Renal pelvis (tissue), 12 donors: Measurements from ENCODE around the gene NAP1L4. TPM values are rescaled to one million over a fixed set of nuclear protein-coding genes. Genes with fewer than 3 reads are reported as not detected.

ENCODE experiments used
- DNase-seq: peaks from one replicate; pipeline ENCODE4 v3.0.0-alpha.2; 2013
- long read RNA-seq, 16 experiments: transcript quantifications; one replicate each; lab custom pipeline, GENCODE V29; 2026
- polyA plus RNA-seq, 3 donors: library from polyadenylated mRNA; unstranded; fragments of 120-200 nt; gene quantifications; one replicate each; pipeline ENCODE4 v1.2.1, GENCODE V29; 2013; ENCODE audit not compliant: insufficient read length in 3 of 3

NAP1L4 gene, protein sequence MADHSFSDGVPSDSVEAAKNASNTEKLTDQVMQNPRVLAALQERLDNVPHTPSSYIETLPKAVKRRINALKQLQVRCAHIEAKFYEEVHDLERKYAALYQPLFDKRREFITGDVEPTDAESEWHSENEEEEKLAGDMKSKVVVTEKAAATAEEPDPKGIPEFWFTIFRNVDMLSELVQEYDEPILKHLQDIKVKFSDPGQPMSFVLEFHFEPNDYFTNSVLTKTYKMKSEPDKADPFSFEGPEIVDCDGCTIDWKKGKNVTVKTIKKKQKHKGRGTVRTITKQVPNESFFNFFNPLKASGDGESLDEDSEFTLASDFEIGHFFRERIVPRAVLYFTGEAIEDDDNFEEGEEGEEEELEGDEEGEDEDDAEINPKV
- polyA plus RNA-seq = 100 to 1,000 TPM; 175 to 224 (median 186) TPM
- long read RNA-seq, donor 1, partial matches to known transcripts = 5 of 14 reads
- long read RNA-seq, donor 1, other reads (novel, unspliced or antisense) = 0 of 14 reads
- long read RNA-seq, donor 2, transcript NAP1L4-222 (15 exons, 2,479 nt) = major isoform, 10 of 30 reads
- long read RNA-seq, donor 2, transcript NAP1L4-201 (16 exons, 2,511 nt) = minor isoform, 7 of 30 reads
- long read RNA-seq, donor 2, partial matches to known transcripts = 10 of 30 reads
- long read RNA-seq, donor 2, other reads (novel, unspliced or antisense) = 0 of 30 reads
- long read RNA-seq, donor 3, transcript NAP1L4-222 (15 exons, 2,479 nt) = major isoform, 6 of 17 reads
- long read RNA-seq, donor 3, partial matches to known transcripts = 6 of 17 reads
- long read RNA-seq, donor 3, other reads (novel, unspliced or antisense) = 0 of 17 reads
- long read RNA-seq, donor 4, transcript NAP1L4-222 (15 exons, 2,479 nt) = major isoform, 14 of 30 reads
- long read RNA-seq, donor 4, transcript NAP1L4-201 (16 exons, 2,511 nt) = minor isoform, 7 of 30 reads
- long read RNA-seq, donor 4, partial matches to known transcripts = 7 of 30 reads
- long read RNA-seq, donor 4, other reads (novel, unspliced or antisense) = 0 of 30 reads
- long read RNA-seq, donor 5, transcript NAP1L4-201 (16 exons, 2,511 nt) = major isoform, 5 of 11 reads
- long read RNA-seq, donor 5, partial matches to known transcripts = 0 of 11 reads
- long read RNA-seq, donor 5, other reads (novel, unspliced or antisense) = 0 of 11 reads
- long read RNA-seq, donor 6, transcript NAP1L4-222 (15 exons, 2,479 nt) = major isoform, 11 of 30 reads
- long read RNA-seq, donor 6, partial matches to known transcripts = 15 of 30 reads
- long read RNA-seq, donor 6, other reads (novel, unspliced or antisense) = 0 of 30 reads
- long read RNA-seq, donor 7, transcript NAP1L4-201 (16 exons, 2,511 nt) = minor isoform, 5 of 47 reads
- long read RNA-seq, donor 7, transcript NAP1L4-222 (15 exons, 2,479 nt) = major isoform, 11 of 47 reads
- long read RNA-seq, donor 7, partial matches to known transcripts = 28 of 47 reads
- long read RNA-seq, donor 7, other reads (novel, unspliced or antisense) = 0 of 47 reads
- long read RNA-seq, donor 8, transcript NAP1L4-222 (15 exons, 2,479 nt) = major isoform, 6 of 7 reads
- long read RNA-seq, donor 8, partial matches to known transcripts = 0 of 7 reads
- long read RNA-seq, donor 8, other reads (novel, unspliced or antisense) = 0 of 7 reads
- long read RNA-seq, donor 9, transcript NAP1L4-222 (15 exons, 2,479 nt) = major isoform, 18 of 49 reads
- long read RNA-seq, donor 9, partial matches to known transcripts = 18 of 49 reads
- long read RNA-seq, donor 9, other reads (novel, unspliced or antisense) = 5 of 49 reads
- long read RNA-seq, donor 10, transcript NAP1L4-222 (15 exons, 2,479 nt) = major isoform, 8 of 22 reads
- long read RNA-seq, donor 10, partial matches to known transcripts = 9 of 22 reads
- long read RNA-seq, donor 10, other reads (novel, unspliced or antisense) = 0 of 22 reads
- long read RNA-seq, donor 11, transcript NAP1L4-201 (16 exons, 2,511 nt) = major isoform, 5 of 34 reads
- long read RNA-seq, donor 11, transcript NAP1L4-222 (15 exons, 2,479 nt) = major isoform, 5 of 34 reads
- long read RNA-seq, donor 11, partial matches to known transcripts = 23 of 34 reads
- long read RNA-seq, donor 11, other reads (novel, unspliced or antisense) = 0 of 34 reads
- long read RNA-seq, donor 12, transcript NAP1L4-201 (16 exons, 2,511 nt) = minor isoform, 6 of 41 reads
- long read RNA-seq, donor 12, transcript NAP1L4-222 (15 exons, 2,479 nt) = major isoform, 18 of 41 reads
- long read RNA-seq, donor 12, partial matches to known transcripts = 16 of 41 reads
- long read RNA-seq, donor 12, other reads (novel, unspliced or antisense) = 0 of 41 reads
- long read RNA-seq, donor 13, partial matches to known transcripts = 5 of 10 reads
- long read RNA-seq, donor 13, other reads (novel, unspliced or antisense) = 0 of 10 reads
- long read RNA-seq, donor 14 = 0 reads
- long read RNA-seq, donor 15, transcript NAP1L4-201 (16 exons, 2,511 nt) = minor isoform, 6 of 26 reads
- long read RNA-seq, donor 15, transcript NAP1L4-222 (15 exons, 2,479 nt) = major isoform, 12 of 26 reads
- long read RNA-seq, donor 15, partial matches to known transcripts = 7 of 26 reads
- long read RNA-seq, donor 15, other reads (novel, unspliced or antisense) = 0 of 26 reads
- long read RNA-seq, donor 16, transcript NAP1L4-222 (15 exons, 2,479 nt) = major isoform, 14 of 27 reads
- long read RNA-seq, donor 16, partial matches to known transcripts = 11 of 27 reads
- long read RNA-seq, donor 16, other reads (novel, unspliced or antisense) = 0 of 27 reads

DNA sequence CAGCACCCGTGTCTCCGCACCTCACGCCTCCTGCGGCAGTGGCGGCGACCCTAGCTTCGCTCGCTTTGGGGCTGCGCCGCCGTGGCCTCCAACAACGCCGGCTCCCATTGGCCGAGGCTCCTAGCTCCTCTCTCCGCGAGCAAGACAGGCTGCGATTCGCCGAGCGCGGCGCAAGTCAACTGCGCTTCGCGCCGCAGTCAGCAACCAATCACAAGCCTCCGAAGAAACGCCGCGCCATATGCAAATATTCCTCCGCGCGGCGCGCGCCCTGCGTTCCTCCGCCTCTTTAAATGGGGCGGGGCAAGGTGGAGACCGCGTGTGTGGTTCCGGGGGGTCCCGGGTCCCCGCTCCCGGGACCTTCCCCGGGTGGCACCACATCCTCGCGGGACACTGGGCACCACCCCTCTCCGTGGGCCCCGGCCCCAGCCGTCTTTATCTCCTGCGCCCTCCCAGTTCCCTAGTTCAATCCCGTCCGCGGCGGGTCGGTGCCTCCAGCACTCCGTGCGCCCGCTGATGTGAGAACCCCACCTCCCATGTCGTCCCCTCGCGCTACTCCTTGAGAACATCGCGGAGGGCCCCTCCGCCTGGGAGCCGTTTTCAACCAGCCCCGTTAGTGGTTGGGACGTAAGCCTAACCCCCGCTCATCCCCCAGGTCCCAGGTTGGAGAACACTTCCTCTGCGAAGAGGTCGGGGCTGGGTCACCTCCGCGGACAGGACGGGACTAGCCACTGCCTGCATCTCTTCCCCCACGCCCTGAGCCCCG lies at the start of gene NAP1L4:
Gene NAP1L4 (minus strand): TSS at position 96 of the 763 bp plus-strand sequence. CDS start 13,109 bp downstream, outside the sequence.
- peak; percentile 96 for DNase-seq

DNA sequence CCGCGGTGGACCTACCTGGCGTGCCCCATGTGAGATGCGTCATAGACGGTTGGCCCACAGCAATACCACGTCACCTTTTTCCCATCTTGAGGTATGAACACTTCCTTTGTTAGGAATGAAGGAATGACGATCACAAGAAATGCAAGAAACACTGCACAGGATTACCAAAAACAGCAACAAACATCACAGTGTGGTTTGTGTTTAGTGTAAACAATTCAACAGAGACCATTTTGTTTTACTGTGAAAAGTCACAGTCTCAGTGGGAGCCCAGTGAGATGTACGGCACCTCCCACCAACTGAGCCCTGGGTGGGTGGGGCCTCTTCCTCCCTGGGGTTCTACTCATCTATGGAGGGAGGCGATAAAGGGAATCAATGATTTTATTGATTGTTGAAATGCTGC lies 48.8 kb upstream of the NAP1L4 start:
- DNase-seq = no peak

DNA sequence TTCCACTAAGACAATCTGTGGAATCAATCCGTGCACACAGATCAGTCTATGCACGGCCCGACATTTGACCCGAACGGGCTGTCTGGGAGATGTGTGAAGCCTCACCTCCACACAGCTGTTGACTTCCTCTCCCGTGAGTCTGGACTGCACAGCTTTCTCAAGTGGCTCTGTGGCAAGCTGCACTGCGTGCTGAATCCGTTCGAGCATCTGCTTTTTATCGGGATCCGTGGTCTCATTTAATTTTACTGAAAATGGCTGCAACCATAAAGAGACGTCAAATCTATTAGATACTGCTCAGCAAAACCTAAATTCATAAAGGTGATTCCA lies 45.8 kb upstream of the NAP1L4 start:
- no peak for DNase-seq

DNA sequence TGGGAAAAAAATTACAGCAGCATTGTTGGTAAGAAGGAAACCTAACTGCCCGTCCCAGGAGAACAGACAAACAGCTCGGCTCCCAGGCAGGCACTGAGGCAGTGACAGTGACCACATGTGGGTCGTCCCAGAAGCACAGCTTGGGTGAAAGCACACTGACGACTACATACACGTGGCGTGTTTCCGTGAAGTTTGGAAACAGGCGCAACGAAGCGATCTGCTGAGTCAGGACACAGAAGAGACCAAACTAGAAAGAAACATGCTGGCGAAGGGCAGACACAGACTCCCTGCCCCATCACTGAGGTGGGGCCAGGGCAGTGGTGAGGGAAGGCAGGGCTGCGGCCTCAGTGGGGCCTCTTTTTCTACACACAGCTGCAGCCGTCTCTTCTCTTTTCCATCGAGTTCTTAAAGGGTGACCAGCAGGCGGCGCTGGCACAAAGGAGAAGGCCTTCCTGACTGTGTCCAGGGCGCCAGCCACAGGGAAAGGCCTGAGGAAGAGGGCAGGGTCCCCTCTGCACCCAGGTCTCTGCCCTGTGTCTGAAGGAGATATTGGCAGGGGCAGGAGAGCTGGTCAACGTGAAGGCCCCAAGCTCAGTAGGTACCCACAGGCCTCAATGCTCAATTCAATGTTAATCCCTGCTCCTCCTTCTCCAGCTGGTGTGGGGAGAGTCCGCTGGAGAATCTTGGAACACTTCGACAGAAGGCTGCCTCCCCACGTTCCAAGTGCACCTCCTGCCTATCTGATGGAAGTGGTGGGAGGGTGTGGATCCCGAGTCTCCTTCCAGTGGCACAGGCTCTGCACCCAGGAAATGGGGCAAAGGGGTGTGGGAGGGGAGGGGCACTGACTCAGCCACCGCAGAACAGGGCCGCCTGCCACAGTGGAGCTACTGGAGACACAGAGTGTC lies 45.2 kb upstream of the NAP1L4 start:
- peak; percentile 69 for DNase-seq

DNA sequence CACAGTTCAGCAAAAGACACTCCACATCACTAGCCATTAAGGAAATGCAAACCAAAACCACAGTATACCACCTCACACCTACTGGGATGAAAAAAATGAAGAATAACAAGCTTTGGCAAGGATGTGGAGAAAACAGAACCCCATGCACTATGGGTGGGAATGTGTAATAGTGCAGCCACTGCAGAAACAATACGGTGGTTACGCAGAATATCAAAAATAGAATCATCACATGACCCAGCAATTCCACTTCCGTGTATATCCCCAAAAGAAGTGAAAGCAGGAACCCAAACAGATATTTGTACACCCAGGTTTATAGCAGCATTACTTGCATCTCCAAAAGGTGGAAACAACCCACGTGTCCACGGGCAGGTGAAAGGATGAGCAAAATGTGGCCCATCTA lies 44.3 kb upstream of the NAP1L4 start:
- DNase-seq = no peak

DNA sequence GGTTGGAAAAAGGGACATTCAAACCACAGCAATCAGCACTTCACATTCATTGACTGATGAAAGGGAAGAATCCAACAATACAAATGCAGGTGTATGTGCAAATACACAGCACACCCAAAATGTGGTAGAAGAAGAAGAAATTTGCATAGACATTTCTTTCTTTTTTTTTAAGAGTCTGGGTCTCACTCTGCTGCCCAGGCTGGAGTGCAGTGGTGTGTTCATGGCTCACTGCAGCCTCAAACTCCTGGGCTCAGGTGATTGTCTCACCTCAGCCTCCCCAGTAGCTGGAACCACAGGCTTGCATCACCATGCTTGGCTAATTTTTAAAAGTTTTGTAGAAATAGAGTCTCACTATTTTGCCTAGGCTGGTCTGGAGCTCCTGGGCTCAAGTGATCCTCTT lies 43.2 kb upstream of the NAP1L4 start:
- no peak for DNase-seq

DNA sequence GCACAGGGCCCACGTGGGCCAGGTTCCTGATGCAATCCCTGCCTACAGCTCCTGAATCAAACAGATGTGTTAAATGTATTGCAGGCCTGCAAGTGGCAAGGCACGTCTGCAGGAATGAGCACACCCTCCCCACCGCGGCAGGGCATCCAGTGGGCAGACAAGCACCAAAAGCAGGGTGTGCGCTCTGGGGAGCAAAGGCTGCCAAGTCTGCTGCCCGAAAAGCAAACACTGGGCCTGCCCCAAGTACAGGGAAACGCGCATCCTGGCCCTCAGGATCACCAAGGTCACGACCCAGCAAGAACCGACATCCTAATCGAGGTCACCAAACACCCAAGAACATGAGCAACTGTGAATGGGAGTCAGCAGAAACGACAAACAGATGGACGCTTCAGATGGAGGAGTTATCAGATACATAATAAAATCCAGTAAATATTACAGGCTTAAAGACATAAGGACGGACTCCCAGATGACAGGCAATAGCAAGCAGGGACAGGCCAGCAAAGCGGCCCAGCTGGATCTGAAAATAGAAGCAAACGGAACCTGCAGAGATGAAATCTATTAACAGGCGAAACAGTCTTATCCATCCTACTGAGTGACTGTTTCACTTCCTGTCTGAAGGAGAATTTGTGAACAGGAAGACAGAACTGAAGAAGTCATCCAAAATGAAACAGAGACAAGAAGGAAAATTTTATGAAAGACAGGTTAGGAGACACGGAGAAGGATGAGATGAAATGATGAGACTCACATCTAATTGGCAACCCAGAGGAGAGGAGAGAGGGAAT lies 38.4 kb upstream of the NAP1L4 start:
- DNase-seq = no peak

DNA sequence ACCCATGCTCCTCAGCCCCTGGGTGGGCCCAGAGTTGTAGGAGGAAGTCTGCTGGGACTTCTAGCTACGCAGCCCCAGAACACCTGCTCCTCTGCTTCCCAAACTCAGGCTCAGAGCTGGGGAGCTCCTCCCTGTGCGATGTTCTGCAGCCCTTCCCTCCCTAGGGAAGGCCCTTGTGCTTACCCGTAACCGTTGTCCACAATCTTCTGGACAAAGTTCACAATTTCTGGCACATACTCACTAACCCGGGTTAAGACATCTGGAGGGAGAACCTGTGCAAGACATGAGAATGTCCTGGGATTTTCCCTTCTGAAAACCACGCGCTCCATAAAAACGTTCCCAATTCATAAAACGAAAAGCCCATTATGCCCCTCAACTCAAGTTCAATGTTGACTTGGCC lies 36.7 kb upstream of the NAP1L4 start:
- no peak for DNase-seq

DNA sequence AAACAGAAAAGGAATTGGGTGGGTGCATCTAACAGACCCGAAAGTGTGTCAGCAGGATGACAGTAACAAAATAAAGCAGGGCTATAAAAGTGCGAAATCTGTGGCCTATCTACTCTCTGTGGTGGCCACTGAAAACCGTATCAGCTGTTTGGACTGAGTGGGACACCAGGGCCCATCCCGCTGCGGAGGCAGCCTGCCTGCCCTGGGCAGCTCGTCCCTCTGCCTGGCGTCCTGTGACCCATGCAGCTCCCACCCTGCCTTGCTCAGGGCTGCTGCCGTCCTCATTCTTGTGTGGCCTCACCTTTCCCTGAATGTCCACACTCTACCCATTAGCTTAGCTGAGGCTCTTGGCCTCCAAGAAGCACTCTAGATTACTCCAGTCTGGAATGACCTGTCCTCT lies 34.7 kb upstream of the NAP1L4 start:
- DNase-seq = no peak

DNA sequence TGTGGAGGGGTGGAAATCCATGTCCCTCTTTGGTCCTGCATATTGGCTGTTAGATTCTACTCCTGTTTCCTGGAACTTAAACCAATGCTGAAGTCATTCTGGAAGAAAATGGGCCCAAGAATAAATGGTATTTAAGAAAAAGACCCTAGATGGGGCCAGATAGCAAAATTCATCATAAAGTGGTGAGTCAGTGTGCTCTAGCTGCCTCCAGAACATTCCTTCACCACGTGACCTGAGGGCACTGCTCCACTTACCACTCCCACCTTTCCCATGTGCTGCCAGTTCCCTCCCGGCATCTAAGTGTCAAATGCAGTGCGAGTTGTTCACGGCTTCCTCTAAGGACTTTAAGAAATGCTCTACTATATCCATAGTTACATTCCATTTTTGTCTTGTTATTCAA lies 30.9 kb upstream of the NAP1L4 start:
- DNase-seq = no peak

DNA sequence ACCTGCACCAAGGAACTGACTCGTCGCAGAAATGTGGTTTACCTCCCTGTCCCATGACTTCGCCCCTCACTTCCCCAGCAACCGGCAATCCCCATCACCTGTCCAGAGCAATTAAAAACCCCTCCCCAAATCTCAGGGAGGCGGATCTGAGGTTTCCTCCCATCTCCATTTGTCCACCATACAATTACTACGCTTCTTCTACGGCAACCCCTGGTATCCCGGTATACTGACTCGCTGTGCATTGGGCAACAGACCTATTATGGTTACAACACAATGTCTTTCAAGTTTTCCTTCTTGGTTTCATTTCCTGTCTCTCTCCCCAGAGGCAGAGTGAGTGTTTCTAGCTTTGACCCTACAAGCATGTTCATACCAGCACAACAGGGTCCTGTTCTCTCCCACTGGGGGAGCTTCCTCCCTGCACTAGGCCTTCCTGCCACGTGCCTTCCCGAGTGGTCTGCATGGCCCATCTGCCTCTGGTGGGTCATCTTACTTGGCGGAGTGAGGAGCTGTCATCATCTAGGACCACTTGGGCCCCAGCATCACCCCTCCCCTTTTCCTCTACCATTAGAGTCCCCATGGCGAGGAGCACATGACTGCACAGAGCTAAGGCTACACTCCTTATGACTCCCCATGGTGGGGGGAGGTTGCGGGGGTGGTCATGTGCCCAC lies 30.3 kb upstream of the NAP1L4 start:
- no peak for DNase-seq

DNA sequence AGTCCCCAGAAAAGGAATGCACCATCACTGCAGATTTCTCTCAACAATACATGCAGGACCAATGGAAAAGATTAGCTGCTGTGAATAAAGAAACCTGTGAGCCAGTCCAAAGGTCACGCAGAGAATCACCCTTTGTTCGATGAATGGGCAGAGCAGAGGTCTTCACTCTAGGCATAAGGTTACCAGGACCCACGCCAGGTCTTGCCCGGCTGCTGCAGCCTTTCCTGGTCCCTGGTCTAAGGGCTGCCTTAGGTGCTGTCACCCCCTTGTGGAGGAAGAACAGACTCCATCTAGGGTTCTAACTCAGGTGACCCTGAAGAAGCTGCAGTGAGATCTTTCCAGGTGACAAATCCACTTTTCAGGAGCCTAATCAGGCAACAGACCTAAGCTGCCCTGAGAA lies 29.0 kb upstream of the NAP1L4 start:
- DNase-seq = peak; percentile 21

DNA sequence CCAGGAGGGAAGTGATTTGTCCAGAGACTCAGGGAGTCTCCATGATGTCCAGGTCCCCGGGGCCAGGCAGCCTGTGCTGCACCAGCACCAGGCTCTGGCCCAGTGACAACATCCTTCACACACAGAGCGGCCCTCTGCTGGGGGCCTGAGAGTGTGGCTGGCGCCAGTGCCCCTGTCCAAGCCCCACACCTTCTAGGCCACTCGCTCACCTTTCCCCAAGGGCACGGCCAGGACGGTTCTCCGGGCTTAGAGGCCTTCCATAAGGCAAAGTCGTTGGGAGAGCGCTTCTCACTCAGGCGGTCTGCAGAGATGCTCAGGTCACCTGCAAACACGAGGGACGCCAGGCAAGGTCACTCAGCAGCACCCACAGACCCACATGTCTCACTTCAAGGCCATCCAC lies 27.9 kb upstream of the NAP1L4 start:
- no peak for DNase-seq

DNA sequence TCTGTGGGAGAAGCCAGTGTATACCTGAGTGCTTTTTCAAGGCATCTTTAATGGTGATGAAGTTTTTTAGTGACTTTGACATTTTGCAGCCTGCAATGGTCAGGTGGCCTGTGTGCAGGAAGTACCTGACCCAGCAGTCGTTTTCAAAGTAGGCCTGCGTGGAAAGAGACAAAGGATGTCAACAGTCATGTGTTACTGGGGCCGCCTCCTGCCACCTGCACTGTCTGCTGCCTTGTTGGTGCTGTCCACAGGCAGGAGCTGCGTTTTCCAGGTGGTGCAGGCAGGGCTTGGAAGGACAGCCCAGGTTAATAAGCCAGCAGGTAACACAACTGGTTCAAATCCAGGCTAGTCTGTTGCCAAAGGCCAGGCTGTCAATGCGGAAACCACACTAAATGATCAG lies 26.5 kb upstream of the NAP1L4 start:
- DNase-seq = no peak

DNA sequence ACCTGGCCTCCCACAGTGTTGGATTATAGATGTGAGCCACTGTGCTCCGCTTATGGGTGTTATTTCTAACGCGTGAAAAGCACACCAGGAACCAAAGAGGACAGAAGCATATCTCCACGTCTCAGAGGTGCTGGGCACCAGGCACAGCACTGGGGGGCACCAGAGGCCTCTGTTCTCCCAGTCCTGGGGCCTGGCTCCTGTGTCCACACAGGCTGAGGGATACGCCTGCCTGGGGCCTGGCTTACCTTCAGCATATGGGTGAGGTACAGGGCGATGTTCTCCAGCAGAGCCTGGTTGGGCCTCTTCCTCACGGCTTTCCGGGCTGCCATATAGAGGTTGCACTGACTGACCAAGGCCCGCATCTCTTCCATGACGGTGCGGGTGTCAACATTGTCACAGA lies 24.7 kb upstream of the NAP1L4 start:
- DNase-seq = no peak

DNA sequence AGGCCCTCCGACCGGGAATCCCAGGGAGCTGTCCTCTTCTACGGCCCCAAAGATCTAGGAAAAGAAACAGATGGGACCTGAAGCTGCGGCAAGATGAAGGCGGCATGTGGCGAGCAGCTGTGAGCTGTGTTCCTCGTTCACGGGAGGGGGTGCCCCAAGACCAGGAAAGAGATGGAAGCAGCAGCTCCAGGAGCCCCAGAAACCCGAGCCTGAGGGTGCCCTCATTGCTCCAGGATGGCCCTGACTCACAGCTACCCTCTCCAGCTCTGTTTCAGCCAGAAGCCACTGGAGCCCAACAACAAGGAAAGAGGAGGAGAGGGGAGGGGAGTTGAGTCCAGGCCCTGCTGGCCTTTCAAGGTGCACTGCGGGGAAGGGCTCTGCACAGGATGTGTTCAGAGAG lies 23.7 kb upstream of the NAP1L4 start:
- DNase-seq = no peak
